Measurements from ENCODE around the gene SURF2. TPM values are rescaled to one million over a fixed set of nuclear protein-coding genes. Genes with fewer than 3 reads are reported as not detected.

The SURF2 gene
- total RNA-seq, 1 experiment from 2014 or later: 18.1 TPM

DNA sequence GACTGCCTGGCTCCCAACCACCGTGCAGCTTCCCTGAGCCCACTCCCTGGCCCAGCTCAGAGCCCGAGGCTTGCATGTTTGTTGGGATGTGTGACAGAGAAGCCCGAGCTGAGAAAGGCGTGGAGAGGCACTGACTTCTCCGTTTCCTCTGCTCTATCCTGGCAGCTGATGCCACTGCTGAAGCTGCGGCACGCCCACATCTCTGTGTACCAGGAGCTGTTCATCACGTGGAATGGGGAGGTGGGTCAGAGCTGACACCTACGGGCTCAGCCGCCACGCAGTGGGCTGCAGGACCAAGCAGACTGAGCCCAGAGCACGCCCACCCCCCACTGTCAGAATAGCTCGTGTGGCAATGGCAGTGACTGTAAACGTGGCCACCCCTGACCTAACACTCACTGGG lies 29.1 kb downstream of the SURF2 start:
- no peaks in the 10 kb centered on the region for H3K36me3 ChIP-seq (ENCODE audit: low read depth)
- BruUV-seq (replicated peaks): no TSS peak
- intact Hi-C loops (cut with micrococcal nuclease; ENCODE audit: unreplicated experiment): no loop called here
- H3K79me2 ChIP-seq (ENCODE audit: low read depth): no peaks in the 10 kb centered on the region
- TF ChIP-seq, protein P1, sequence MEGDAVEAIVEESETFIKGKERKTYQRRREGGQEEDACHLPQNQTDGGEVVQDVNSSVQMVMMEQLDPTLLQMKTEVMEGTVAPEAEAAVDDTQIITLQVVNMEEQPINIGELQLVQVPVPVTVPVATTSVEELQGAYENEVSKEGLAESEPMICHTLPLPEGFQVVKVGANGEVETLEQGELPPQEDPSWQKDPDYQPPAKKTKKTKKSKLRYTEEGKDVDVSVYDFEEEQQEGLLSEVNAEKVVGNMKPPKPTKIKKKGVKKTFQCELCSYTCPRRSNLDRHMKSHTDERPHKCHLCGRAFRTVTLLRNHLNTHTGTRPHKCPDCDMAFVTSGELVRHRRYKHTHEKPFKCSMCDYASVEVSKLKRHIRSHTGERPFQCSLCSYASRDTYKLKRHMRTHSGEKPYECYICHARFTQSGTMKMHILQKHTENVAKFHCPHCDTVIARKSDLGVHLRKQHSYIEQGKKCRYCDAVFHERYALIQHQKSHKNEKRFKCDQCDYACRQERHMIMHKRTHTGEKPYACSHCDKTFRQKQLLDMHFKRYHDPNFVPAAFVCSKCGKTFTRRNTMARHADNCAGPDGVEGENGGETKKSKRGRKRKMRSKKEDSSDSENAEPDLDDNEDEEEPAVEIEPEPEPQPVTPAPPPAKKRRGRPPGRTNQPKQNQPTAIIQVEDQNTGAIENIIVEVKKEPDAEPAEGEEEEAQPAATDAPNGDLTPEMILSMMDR (conservative IDR thresholded peaks at IDR 0.05): no peak
- no peak for TF ChIP-seq EZH2 (IDR thresholded peaks at IDR 0.05; ENCODE audit: low read depth)
- no peaks in the 10 kb centered on the region for H3K4me1 ChIP-seq (replicated peaks; ENCODE audit: insufficient read depth)
- POLR2A ChIA-PET (ENCODE audit: unreplicated experiment): no interaction called here
- H4K20me1 ChIP-seq (ENCODE audit: insufficient read depth): no peaks in the 10 kb centered on the region
- CTCF ChIA-PET: no interaction called here
- no peak for DNase-seq
- peaks cover 12% of the 10 kb centered on the region; the same call in 1 of the 2 replicates for H3K27me3 ChIP-seq (ENCODE audit: insufficient read depth, low read depth)
- no peak overlapping the region for H3K4me3 ChIP-seq
- no peak overlapping the region for H3K4me2 ChIP-seq
- H3K9me3 ChIP-seq (ENCODE audit: insufficient read depth, low read depth): no peaks in the 10 kb centered on the region
- no peaks in the 10 kb centered on the region for H3K9me2 ChIP-seq (ENCODE audit: insufficient read depth)
- no peaks in the 10 kb centered on the region for H3F3A ChIP-seq (ENCODE audit: insufficient read depth, low read depth)
- H3K27ac ChIP-seq: no peak overlapping the region
- H2AFZ ChIP-seq: no peak overlapping the region

DNA sequence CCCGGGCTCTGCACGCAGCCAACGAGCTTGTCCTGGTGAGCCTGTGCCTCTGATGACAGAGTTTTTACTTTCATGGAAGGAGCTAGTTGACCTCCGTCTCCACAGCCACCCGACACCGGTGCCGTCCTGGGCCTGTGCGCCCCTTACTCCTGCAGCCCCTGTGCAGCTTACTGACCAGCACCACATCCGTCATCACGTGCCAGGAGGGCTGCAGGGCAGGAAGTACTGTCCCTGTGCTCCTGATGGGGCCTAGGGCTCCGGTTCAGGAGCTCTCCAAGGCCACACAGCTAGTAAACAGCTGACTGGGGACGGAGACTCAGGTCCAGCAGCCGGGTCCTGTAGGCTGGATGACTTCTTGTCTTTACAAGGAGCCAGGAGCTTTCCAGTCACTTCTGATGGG lies 30.0 kb downstream of the SURF2 start:
- H3K4me2 ChIP-seq: no peak overlapping the region
- H3K9me3 ChIP-seq (ENCODE audit: insufficient read depth, low read depth): no peaks in the 10 kb centered on the region
- no peaks in the 10 kb centered on the region for H3K79me2 ChIP-seq (ENCODE audit: low read depth)
- intact Hi-C loops (cut with micrococcal nuclease; ENCODE audit: unreplicated experiment): no loop called here
- no peaks in the 10 kb centered on the region for H3K4me1 ChIP-seq (replicated peaks; ENCODE audit: insufficient read depth)
- ChIA-PET POLR2A (ENCODE audit: unreplicated experiment) (interaction anchor here (0.6 kb wide), 1 partner anchor 35 kb away, joined by 3 read pairs; no protein-coding TSS in a partner anchor), CTCF (interaction anchor here (0.5 kb wide), 1 partner anchor 13 kb away, joined by 3 read pairs; no protein-coding TSS in a partner anchor)
- no peak for DNase-seq
- H3K27me3 ChIP-seq (ENCODE audit: insufficient read depth, low read depth): peaks cover 15% of the 10 kb centered on the region; the same call in 1 of the 2 replicates
- H4K20me1 ChIP-seq (ENCODE audit: insufficient read depth): no peaks in the 10 kb centered on the region
- H2AFZ ChIP-seq: no peak overlapping the region
- BruUV-seq (replicated peaks): no TSS peak
- no peak overlapping the region for H3K4me3 ChIP-seq
- H3F3A ChIP-seq (ENCODE audit: insufficient read depth, low read depth): no peaks in the 10 kb centered on the region
- H3K9me2 ChIP-seq (ENCODE audit: insufficient read depth): no peaks in the 10 kb centered on the region
- H3K27ac ChIP-seq: no peak overlapping the region
- TF ChIP-seq, protein P1 (conservative IDR thresholded peaks at IDR 0.05): no peak
- no peak for TF ChIP-seq EZH2 (IDR thresholded peaks at IDR 0.05; ENCODE audit: low read depth)
- no peaks in the 10 kb centered on the region for H3K36me3 ChIP-seq (ENCODE audit: low read depth)

DNA sequence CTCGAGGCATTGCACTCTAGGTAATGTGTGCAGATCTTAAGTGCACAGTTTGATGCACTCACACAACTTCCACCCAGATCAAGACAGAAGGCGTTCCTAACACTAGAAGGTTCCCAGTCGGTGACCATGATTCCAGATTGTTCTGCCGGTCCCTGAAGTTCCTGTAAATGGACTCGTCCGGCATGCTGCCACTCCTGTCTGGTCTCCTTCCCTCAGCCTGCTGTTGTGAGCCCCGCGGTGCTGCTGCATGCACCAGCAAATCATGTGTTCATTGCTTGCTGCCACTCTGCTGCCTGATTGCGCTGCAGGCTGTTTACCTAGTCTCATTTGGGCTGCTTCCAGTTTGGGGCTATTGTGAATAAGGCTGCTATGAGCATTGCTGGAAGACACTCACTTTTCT lies 31.3 kb downstream of the SURF2 start:
- CTCF ChIA-PET: no interaction called here
- TF ChIP-seq, protein P1 (conservative IDR thresholded peaks at IDR 0.05): no peak
- TF ChIP-seq EZH2 (IDR thresholded peaks at IDR 0.05; ENCODE audit: low read depth): no peak
- no peak overlapping the region for H2AFZ ChIP-seq
- no peaks in the 10 kb centered on the region for H3K36me3 ChIP-seq (ENCODE audit: low read depth)
- intact Hi-C loops (cut with micrococcal nuclease; ENCODE audit: unreplicated experiment): no loop called here
- no TSS peak for BruUV-seq (replicated peaks)
- H3K4me1 ChIP-seq (replicated peaks; ENCODE audit: insufficient read depth): no peaks in the 10 kb centered on the region
- no peak overlapping the region for H3K4me3 ChIP-seq
- no peaks in the 10 kb centered on the region for H4K20me1 ChIP-seq (ENCODE audit: insufficient read depth)
- no peaks in the 10 kb centered on the region for H3K9me2 ChIP-seq (ENCODE audit: insufficient read depth)
- no peak overlapping the region for H3K4me2 ChIP-seq
- no peaks in the 10 kb centered on the region for H3K79me2 ChIP-seq (ENCODE audit: low read depth)
- no peaks in the 10 kb centered on the region for H3F3A ChIP-seq (ENCODE audit: insufficient read depth, low read depth)
- POLR2A ChIA-PET (ENCODE audit: unreplicated experiment): no interaction called here
- DNase-seq: peak in 1 of 2 experiments; percentile 42
- no peak overlapping the region for H3K27ac ChIP-seq
- H3K9me3 ChIP-seq (ENCODE audit: insufficient read depth, low read depth): no peaks in the 10 kb centered on the region
- peaks cover 15% of the 10 kb centered on the region; the same call in 1 of the 2 replicates for H3K27me3 ChIP-seq (ENCODE audit: insufficient read depth, low read depth)
